ENCODE results near the gene SLC38A1. TPM values are rescaled to one million over a fixed set of nuclear protein-coding genes. Genes with fewer than 3 reads are reported as not detected.
A peak's percentile ranks its signal among the peaks of the same experiment; 100 is the strongest.
"Not testable (repeated sequence)": the region's sequence is repeated elsewhere in the genome, so short reads cannot be mapped to it uniquely, and the experiment has no call there.

Gene SLC38A1
- total RNA-seq, 2 experiments from 2014 or later = 255 to 260 TPM

GRCh38 chr12:46210873-46211439 is 57.9 kb downstream of the SLC38A1 start:
- Mint-ChIP-seq H3K27me3 (no peaks in the 10 kb centered on the region), H3K9me3 (peaks cover 6% of the 10 kb centered on the region), H3K27ac (peak overlapping the region; percentile 100), H3K4me3 (peak overlapping the region; percentile 70), H3K4me1 (peaks cover 92% of the 10 kb centered on the region), H3K36me3 (peaks cover 94% of the 10 kb centered on the region)
- DNase-seq = no peak

- Mint-ChIP-seq H3K9me3 (peaks cover 4% of the 10 kb centered on the region), H3K4me3 (peak overlapping the region; percentile 70), H3K36me3 (peaks cover 90% of the 10 kb centered on the region), H3K4me1 (peaks cover 88% of the 10 kb centered on the region), H3K27ac (peak overlapping the region; percentile 100), H3K27me3 (no peaks in the 10 kb centered on the region)
- DNase-seq = peak; percentile 82
Observed at GRCh38 chr12:46209914-46210872, 58.6 kb downstream of the SLC38A1 start.

GRCh38 chr12:46209170-46209569 is 59.7 kb downstream of the SLC38A1 start:
- Mint-ChIP-seq H3K36me3 (peaks cover 89% of the 10 kb centered on the region), H3K27ac (peak overlapping the region; percentile 100), H3K4me3 (peak overlapping the region; percentile 70), H3K9me3 (peaks cover 4% of the 10 kb centered on the region), H3K4me1 (peaks cover 80% of the 10 kb centered on the region), H3K27me3 (no peaks in the 10 kb centered on the region)
- no peak for DNase-seq

- no peak for DNase-seq
- Mint-ChIP-seq H3K4me1 (peaks cover 73% of the 10 kb centered on the region), H3K36me3 (peaks cover 89% of the 10 kb centered on the region), H3K27ac (peak overlapping the region; percentile 100), H3K9me3 (peaks cover 1% of the 10 kb centered on the region), H3K4me3 (no peak overlapping the region), H3K27me3 (no peaks in the 10 kb centered on the region)
Observed at GRCh38 chr12:46208370-46208769, 60.5 kb downstream of the SLC38A1 start.

- no peak for DNase-seq
- H3K27ac Mint-ChIP-seq = peak overlapping the region; percentile 100
- H3K36me3 Mint-ChIP-seq = peaks cover 87% of the 10 kb centered on the region
- no peaks in the 10 kb centered on the region for H3K9me3 Mint-ChIP-seq
- peaks cover 67% of the 10 kb centered on the region for H3K4me1 Mint-ChIP-seq
- H3K27me3 Mint-ChIP-seq = no peaks in the 10 kb centered on the region
- no peak overlapping the region for H3K4me3 Mint-ChIP-seq
Observed at GRCh38 chr12:46207644-46208043, 61.2 kb downstream of the SLC38A1 start.

- H3K27me3 Mint-ChIP-seq = no peaks in the 10 kb centered on the region
- H3K9me3 Mint-ChIP-seq = no peaks in the 10 kb centered on the region
- peaks cover 80% of the 10 kb centered on the region for H3K36me3 Mint-ChIP-seq
- H3K27ac Mint-ChIP-seq = peak overlapping the region; percentile 42
- no peak overlapping the region for H3K4me3 Mint-ChIP-seq
- peaks cover 61% of the 10 kb centered on the region for H3K4me1 Mint-ChIP-seq
- DNase-seq = no peak
Observed at GRCh38 chr12:46206471-46206870, 62.4 kb downstream of the SLC38A1 start.

- no peak for DNase-seq
- peaks cover 56% of the 10 kb centered on the region for H3K4me1 Mint-ChIP-seq
- H3K27ac Mint-ChIP-seq = no peak overlapping the region
- no peaks in the 10 kb centered on the region for H3K27me3 Mint-ChIP-seq
- no peak overlapping the region for H3K4me3 Mint-ChIP-seq
- no peaks in the 10 kb centered on the region for H3K9me3 Mint-ChIP-seq
- H3K36me3 Mint-ChIP-seq = peaks cover 74% of the 10 kb centered on the region
Observed at GRCh38 chr12:46205294-46205693, 63.5 kb downstream of the SLC38A1 start.

GRCh38 chr12:46201284-46201789 is 67.5 kb downstream of the SLC38A1 start:
- H3K4me1 Mint-ChIP-seq = peaks cover 27% of the 10 kb centered on the region
- peaks cover 75% of the 10 kb centered on the region for H3K36me3 Mint-ChIP-seq
- peaks cover under 1% of the 10 kb centered on the region for H3K9me3 Mint-ChIP-seq
- H3K27me3 Mint-ChIP-seq = no peaks in the 10 kb centered on the region
- DNase-seq = no peak
- no peak overlapping the region for H3K4me3 Mint-ChIP-seq
- peak overlapping the region; percentile 56 for H3K27ac Mint-ChIP-seq

GRCh38 chr12:46200551-46200950 is 68.3 kb downstream of the SLC38A1 start:
- Mint-ChIP-seq H3K27ac (peak overlapping the region; percentile 20), H3K27me3 (no peaks in the 10 kb centered on the region), H3K4me3 (no peak overlapping the region), H3K4me1 (peaks cover 21% of the 10 kb centered on the region), H3K9me3 (peaks cover 5% of the 10 kb centered on the region), H3K36me3 (peaks cover 77% of the 10 kb centered on the region)
- DNase-seq = no peak

- H3K27me3 Mint-ChIP-seq = no peaks in the 10 kb centered on the region
- peaks cover 23% of the 10 kb centered on the region for H3K4me1 Mint-ChIP-seq
- DNase-seq = no peak
- H3K9me3 Mint-ChIP-seq = peaks cover 9% of the 10 kb centered on the region
- H3K4me3 Mint-ChIP-seq = no peak overlapping the region
- peaks cover 83% of the 10 kb centered on the region for H3K36me3 Mint-ChIP-seq
- H3K27ac Mint-ChIP-seq = peak overlapping the region; percentile 45
Observed at GRCh38 chr12:46198913-46199312, 69.9 kb downstream of the SLC38A1 start.

GRCh38 chr12:46197883-46198282 is 71.0 kb downstream of the SLC38A1 start:
- no peak for DNase-seq
- peaks cover 18% of the 10 kb centered on the region for H3K9me3 Mint-ChIP-seq
- no peaks in the 10 kb centered on the region for H3K27me3 Mint-ChIP-seq
- H3K27ac Mint-ChIP-seq = peak overlapping the region; percentile 47
- H3K4me1 Mint-ChIP-seq = peaks cover 27% of the 10 kb centered on the region
- peaks cover 85% of the 10 kb centered on the region for H3K36me3 Mint-ChIP-seq
- no peak overlapping the region for H3K4me3 Mint-ChIP-seq

- DNase-seq, H3K4me3 Mint-ChIP-seq, H3K27me3 Mint-ChIP-seq: not testable (repeated sequence)
- Mint-ChIP-seq H3K27ac (peak overlapping the region; percentile 26), H3K4me1 (peaks cover 43% of the 10 kb centered on the region), H3K9me3 (peaks cover 40% of the 10 kb centered on the region), H3K36me3 (peaks cover 83% of the 10 kb centered on the region)
Observed at GRCh38 chr12:46190533-46190932, 78.3 kb downstream of the SLC38A1 start.

GRCh38 chr12:46188170-46188569 is 80.7 kb downstream of the SLC38A1 start:
- Mint-ChIP-seq H3K27me3 (no peaks in the 10 kb centered on the region), H3K9me3 (peaks cover 29% of the 10 kb centered on the region), H3K27ac (no peak overlapping the region), H3K4me1 (peaks cover 38% of the 10 kb centered on the region), H3K4me3 (no peak overlapping the region), H3K36me3 (peaks cover 77% of the 10 kb centered on the region)
- DNase-seq = no peak

- Mint-ChIP-seq H3K27ac (peak overlapping the region; percentile 88), H3K36me3 (peaks cover 71% of the 10 kb centered on the region), H3K4me1 (peaks cover 37% of the 10 kb centered on the region)
Observed at GRCh38 chr12:46187023-46187422, 81.8 kb downstream of the SLC38A1 start.

GRCh38 chr12:46186088-46186487 is 82.8 kb downstream of the SLC38A1 start:
- Mint-ChIP-seq H3K27me3 (no peaks in the 10 kb centered on the region), H3K9me3 (peaks cover 9% of the 10 kb centered on the region), H3K4me3 (no peak overlapping the region), H3K4me1 (peaks cover 38% of the 10 kb centered on the region), H3K27ac (peak overlapping the region; percentile 69), H3K36me3 (peaks cover 70% of the 10 kb centered on the region)
- no peak for DNase-seq

More at GRCh38 chr12:46187023-46187422, 81.8 kb downstream of the SLC38A1 start:
- Mint-ChIP-seq H3K27me3 (no peaks in the 10 kb centered on the region), H3K4me3 (no peak overlapping the region), H3K9me3 (peaks cover 19% of the 10 kb centered on the region)
- no peak for DNase-seq

Measured in activated naive CD8-positive, alpha-beta T cell treated with anti-CD3 and anti-CD28 coated beads for 36 hours (primary cell).